ENCODE data around the gene L3MBTL4. TPM values are rescaled to one million over a fixed set of nuclear protein-coding genes. Genes with fewer than 3 reads are reported as not detected.
"Not testable (repeated sequence)": the region's sequence is repeated elsewhere in the genome, so short reads cannot be mapped to it uniquely, and the experiment has no call there.

The L3MBTL4 gene
- total RNA-seq, 1 donor from 2014 or later: 8.0 TPM

GRCh38 chr18:6086731-6087130, 328.0 kb downstream of the L3MBTL4 start:
- DNase-seq: no peak

GRCh38 chr18:6079406-6079805, 335.3 kb downstream of the L3MBTL4 start:
- no peak for DNase-seq

DNA sequence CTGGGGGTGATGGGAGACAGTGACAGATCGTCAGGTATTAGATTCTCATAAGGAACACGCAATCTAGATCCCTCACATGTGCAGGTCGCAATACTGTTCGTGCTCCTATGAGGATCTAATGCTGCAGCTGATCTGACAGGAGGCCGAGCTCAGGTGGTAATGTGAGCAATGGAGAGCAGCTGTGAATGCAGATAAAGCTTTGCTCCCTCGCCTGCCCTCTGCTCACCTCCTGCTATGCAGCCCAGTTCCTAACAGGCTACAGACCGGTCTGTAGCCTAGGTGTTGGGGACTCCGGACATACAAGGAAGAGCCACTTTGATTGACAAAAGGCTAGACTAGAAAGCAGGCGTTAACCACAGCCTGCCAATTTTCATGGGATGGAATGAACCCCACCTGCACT, 335.8 kb downstream of the L3MBTL4 start:
- no peak for DNase-seq

GRCh38 chr18:6072423-6072822, 342.3 kb downstream of the L3MBTL4 start:
- DNase-seq: not testable (repeated sequence)

DNA sequence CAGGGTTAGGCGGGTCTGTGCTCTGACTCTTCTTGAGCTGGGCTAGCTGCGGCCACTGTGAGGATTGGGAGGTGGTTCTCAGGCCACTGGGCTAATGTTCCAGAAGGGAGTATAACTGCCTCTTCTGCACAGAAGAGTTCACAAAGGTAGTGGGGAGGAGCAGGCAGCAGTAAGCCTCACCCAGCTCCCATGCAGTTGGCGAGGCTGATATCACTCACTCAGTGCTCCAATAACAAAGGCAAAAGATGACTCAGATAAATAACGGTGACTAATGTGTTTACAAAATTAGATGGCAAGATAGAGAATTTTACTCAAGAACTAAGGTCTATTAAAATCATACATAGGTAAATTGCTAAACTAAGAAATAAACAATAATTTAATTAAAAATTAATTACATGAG, 345.2 kb downstream of the L3MBTL4 start:
- no peak for DNase-seq

GRCh38 chr18:6069103-6069502, 345.6 kb downstream of the L3MBTL4 start:
- DNase-seq: no peak

DNA sequence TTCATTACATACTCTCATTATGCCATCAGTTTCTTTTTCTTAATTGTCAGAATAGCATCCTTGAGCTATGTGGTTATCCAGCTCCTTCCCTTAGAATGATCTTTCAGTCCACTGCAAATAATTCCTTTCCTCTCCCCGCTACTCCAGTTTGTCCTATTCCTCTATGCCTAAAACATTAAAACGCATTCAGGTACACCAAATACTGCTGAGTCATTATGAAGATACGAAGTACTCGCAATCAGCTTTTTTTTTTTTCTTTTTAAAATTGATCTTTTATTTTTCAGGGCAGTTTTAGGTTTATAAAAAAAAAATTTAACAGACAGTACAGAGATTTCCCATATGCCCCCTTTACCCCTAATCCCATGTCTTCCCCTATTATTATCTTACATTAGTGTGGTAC, 354.6 kb downstream of the L3MBTL4 start:
- no peak for DNase-seq

- DNase-seq: no peak
These were observed 355.2 kb downstream of the L3MBTL4 start for GRCh38 chr18:6059551-6059950.

DNA sequence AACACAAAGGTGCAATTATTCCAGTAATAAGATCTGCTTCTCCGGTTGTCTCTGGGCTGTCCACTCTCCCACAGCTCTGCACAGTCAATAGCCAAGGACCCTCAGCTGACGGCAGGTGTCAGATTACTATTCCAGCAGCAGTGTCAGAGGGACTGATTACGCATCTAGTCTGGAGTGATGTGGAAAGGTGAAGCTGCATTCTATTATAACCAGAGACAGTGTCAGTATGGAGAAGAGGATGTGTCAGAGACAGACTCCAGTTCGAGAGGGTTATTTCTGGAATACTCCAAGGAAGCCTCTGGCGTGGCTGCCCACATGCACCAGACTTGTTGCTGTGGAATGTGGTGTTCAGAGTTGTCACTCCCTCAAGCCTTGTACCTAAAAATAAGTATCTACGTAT, 355.8 kb downstream of the L3MBTL4 start:
- DNase-seq: no peak

DNA sequence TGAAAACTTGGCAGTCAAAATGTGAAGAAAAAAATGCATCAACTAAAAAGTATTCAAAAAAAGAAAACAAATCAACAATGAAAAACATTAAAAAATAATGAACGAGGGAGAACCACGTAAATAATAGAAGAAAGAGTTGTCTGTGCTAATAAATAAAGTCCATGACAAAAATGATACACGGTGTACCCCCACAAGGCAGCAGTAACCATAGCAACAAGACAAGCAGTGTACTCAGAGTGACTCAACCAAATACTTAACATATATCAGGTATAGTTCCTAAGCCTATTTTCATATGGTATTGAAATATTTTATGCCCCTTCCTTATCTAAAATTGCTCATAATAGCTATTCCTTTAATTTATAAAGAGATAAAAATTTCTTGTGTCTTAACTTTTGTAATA, 357.1 kb downstream of the L3MBTL4 start:
- no peak for DNase-seq

GRCh38 chr18:6056171-6056910, 358.4 kb downstream of the L3MBTL4 start:
- peak; percentile 70 for DNase-seq

DNA sequence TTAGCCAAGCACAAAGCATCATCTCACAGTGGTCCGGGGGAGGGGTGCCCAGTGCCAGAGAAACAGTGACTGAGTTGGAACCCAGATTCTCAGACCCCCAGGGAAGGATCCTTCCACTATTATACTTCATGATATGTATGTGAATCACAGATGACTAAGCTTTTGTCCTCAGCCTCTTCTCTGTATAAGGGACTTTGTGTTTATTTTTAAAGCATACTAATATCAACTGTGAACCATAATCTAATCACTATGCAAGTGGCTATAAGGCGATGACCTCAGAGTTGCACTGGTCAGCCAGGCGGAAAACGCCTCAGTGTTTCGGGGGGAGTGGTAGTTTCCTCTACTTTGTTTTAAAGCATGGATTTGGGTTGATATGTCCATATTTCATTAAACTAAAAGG, 359.0 kb downstream of the L3MBTL4 start:
- DNase-seq: peak; percentile 60

GRCh38 chr18:6054256-6054842, 360.4 kb downstream of the L3MBTL4 start:
- DNase-seq: no peak

DNA sequence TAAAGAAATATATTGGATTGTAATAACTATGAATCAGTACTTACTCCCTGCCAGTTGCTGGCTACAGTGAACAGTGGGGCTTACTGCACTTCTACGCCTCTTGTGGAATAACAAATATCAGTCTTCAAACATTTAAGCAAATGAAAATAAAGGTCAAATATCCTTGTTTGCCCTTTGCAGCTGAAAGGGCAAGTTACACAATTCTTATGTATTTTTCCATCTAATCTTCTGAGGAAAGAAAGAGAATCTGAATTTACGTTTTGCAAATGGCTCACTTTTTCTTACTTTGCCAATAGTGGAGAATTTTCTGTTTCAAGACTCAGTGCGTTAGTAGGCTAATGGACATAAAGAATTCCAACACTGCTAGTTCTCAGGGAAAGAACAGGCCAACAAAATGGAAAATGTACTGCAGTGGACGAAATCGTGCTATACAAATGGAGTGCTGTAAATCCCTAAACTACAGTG, 362.2 kb downstream of the L3MBTL4 start:
- no peak for DNase-seq

DNA sequence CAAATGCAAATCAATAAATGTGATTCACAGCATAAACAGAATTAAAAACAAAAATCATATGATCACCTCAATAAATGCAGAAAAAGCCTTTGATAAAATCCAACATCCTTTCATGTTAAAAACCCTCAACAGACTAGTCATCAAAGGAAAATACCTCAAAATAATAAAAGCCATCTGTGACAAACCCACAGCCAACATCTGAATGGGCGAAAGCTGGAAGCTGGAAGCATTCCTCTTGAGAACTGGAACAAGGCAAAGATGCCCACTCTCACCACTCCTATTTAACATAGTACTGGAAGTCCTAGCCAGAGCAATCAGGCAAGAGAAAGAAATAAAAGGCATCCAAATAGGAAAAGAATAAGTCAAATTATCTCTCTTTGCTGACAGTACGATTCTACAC, 367.1 kb downstream of the L3MBTL4 start:
- not testable (repeated sequence) for DNase-seq

DNA sequence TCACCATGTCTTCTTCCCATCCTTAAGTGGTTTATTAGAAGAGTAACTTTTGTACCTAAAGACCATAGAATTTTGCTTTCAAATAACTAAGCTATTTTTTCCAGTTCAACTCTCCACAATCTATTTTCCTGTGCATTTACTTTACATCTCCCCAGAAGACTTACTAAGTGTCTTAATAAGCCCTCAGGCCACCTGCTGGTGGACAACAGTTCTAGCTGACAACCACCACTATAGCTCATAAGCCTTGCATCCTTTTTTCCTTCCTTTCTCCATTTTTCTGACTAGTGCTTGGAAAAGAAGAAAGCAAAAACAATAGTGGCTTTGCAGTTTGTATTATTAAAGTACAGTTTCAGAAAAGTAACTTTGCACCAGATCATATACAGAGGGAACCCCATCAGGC, 369.9 kb downstream of the L3MBTL4 start:
- no peak for DNase-seq

DNA sequence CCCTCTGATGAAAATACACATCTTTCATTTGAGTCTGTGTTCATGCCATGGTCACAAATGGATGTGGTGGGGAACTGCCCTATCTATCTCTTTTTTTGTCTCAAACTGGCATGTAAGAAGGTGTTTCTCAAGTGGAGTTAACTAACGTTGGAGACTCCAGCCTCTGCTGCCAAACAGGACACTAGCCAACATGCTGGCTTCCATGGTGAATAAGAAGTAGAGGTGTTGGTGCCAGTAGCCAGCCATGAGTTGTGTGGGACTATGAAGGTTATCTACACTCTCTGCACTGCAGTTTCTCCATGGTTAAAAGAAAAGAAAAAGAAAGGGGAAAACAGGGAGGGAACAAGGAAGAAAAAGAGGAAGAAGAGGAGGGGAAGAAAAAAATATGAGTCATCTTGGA, 370.4 kb downstream of the L3MBTL4 start:
- no peak for DNase-seq

- DNase-seq: no peak
These were observed 375.7 kb downstream of the L3MBTL4 start for GRCh38 chr18:6039055-6039454.

GRCh38 chr18:6031442-6031841, 383.3 kb downstream of the L3MBTL4 start:
- DNase-seq: no peak

GRCh38 chr18:6031002-6031401, 383.7 kb downstream of the L3MBTL4 start:
- no peak for DNase-seq

DNA sequence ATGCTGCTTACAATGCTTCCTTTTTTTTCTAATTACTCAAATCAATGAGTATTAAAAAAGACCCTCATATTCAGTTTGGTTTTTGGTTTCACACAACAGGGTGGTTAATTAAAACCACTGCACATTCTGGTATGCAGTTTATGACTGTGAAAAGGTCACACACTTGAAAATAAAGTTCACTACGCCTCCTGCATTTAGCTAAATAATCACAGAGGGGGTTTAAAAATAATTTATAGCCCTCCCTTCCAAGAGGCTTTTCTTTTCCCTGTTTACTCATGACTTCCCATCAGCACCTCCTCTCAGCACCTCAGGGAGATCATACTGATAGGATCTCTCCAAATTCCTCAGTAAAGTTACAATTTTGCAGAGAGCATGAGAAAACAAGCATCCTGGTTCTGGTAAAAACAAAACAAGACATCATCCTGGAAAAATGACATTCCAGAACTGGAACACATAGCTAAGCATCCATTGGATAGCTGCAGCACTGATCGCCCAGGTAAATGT, 389.9 kb downstream of the L3MBTL4 start:
- no peak for DNase-seq

DNA sequence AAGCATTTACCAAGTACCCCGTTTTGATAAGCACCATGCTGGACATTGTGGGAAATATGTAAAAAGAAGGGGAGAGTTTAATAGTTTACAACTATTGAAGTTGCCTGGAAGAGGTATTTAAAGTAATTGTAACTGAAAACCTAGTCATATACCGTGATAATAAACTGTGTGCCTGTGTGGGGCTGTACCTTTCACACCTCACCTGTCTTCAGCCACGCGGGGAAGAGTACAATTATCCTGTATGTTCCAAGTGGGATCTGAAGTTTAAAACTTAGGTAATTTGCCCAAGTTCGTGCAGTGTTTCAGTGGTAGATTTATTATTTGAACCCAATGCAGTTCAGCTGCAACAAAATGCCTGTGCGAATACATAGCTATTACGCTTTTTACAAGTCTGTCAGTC, 391.2 kb downstream of the L3MBTL4 start:
- no peak for DNase-seq

DNA sequence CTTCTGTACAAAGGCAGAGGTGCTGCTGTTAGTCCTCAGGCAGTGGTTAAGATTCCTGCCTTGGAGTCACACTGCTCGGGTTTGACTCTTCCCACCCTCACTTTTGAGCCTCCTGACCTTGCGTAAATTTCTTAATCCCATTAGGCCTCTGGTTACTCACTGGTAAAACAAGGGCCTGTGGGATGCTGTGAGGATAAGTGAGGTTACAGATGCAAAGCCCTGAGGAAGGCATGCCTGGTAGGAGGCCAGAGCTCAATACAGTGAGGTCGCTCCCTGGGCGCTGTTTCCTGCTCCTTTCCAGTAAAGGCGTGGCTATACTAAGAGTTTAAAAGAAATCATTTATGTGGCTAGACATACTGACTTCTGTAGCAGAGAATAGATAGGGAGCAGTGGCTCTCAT, 391.9 kb downstream of the L3MBTL4 start:
- DNase-seq: no peak

DNA sequence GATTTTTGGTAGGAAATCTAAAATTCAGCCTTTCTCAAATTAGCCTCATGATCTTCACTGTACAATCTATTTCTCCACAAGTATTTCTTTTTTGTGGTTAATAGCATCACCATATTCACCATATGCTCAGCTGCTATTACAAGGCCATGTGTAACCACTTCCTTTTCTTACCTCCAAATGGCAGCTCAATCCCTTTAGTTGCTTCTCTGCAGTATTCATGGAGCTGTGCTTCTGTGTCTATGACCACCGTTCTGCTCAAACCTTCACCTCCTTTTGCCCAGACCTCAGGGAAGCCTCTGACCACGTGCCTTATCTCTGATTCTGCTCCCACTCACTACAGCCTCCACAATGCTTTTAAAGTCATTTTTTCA, 392.7 kb downstream of the L3MBTL4 start:
- DNase-seq: no peak

All from dermis blood vessel endothelial cell (primary cell).